Choroid plexus epithelial cell (primary cell): ENCODE measurements around the gene KRTAP9-2.
"Not testable (repeated sequence)": the region's sequence is repeated elsewhere in the genome, so short reads cannot be mapped to it uniquely, and the experiment has no call there.

Experiments
- DNase-seq: peaks from one replicate; pipeline ENCODE4 v3.0.0-alpha.2; 2010; ENCODE audit warnings: low read depth
- H3K4me3 ChIP-seq: 2 replicates; pipeline ENCODE4 v1.5.1; 2011; ENCODE audit warnings: low read depth, mild to moderate bottlenecking, control low read depth, low read length, moderate library complexity
- TF ChIP-seq, protein P1 (sequence below): conservative IDR thresholded peaks from 2 replicates; pipeline ENCODE4 v1.5.1; 2011; ENCODE audit warnings: low read depth, mild to moderate bottlenecking, control low read depth, inconsistent platforms, low read length, moderate library complexity

KRTAP9-2 gene

DNA sequence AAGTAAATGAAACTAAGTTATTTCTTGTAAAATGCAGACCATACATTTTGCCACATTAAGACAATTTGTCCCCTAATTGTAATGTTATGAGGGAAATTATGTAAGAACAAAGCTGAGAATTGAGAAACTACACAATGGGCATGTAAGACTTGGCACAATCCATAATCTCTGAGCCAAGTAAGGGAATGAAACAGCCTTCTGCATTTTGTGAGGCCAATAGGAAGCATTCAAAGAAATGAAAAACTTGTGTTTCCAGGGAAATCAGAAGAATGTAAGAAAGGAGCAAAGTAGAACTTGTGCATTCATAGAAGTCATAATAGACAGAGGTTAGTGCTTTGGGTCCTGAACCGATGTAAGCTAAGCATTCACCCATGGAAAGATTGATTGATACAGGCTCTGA, 24.8 kb downstream of the KRTAP9-2 start:
- TF ChIP-seq, protein P1, sequence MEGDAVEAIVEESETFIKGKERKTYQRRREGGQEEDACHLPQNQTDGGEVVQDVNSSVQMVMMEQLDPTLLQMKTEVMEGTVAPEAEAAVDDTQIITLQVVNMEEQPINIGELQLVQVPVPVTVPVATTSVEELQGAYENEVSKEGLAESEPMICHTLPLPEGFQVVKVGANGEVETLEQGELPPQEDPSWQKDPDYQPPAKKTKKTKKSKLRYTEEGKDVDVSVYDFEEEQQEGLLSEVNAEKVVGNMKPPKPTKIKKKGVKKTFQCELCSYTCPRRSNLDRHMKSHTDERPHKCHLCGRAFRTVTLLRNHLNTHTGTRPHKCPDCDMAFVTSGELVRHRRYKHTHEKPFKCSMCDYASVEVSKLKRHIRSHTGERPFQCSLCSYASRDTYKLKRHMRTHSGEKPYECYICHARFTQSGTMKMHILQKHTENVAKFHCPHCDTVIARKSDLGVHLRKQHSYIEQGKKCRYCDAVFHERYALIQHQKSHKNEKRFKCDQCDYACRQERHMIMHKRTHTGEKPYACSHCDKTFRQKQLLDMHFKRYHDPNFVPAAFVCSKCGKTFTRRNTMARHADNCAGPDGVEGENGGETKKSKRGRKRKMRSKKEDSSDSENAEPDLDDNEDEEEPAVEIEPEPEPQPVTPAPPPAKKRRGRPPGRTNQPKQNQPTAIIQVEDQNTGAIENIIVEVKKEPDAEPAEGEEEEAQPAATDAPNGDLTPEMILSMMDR: no peak
- no peak for DNase-seq
- no peak overlapping the region for H3K4me3 ChIP-seq

DNA sequence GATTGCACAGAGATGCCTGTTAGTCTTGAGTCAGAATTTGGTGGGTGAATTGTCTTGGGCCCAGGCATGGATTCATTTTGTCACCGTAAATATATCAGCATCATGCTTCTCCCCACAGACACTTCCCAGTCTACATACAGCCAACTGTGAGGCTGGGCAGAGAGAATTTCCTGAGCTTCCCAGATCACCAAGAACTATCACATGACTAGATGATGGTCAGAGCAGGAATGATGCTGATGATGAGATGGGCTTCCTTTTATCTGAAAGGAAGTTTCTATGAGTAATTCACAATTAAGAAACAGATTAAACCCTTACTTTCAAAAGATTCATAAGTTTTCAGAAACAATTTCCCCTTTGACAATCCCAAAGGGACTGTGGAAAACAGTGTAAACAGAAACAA, 28.4 kb downstream of the KRTAP9-2 start:
- TF ChIP-seq, protein P1: no peak
- H3K4me3 ChIP-seq: no peak overlapping the region
- no peak for DNase-seq

DNA sequence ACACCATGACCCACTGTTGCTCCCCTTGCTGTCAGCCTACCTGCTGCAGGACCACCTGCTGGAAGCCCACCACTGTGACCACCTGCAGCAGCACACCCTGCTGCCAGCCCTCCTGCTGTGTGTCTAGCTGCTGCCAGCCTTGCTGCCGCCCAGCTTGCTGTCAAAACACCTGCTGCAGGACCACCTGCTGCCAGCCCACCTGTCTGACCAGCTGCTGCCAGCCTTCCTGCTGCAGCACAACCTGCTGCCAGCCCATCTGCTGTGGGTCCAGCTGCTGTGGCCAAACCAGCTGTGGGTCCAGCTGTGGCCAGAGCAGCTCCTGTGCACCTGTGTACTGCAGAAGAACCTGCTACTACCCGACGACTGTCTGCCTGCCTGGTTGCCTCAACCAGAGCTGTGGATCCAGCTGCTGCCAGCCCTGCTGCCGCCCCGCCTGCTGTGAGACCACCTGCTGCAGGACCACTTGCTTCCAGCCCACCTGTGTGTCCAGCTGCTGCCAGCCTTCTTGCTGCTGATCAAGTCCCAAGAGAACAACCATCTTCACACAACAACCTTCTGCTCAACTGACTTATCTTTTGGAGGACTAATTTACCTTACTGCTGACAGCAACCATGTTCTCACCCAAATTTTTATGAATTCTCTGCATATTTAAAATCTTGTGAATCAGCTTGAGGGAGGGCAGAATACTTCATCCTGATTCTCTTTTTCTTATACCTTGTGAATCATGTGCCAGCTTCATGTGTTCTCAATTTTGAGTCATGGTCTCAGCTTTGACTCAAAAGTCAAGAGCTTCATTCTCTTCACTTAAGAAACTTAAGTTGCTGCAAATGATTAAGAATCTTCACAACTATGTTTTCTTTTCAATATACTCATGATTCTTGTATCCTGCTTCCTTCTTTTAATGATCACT, 29.2 kb downstream of the KRTAP9-2 start, which contains the start of gene KRTAP9-9:
Gene KRTAP9-9 (plus strand): TSS at position 4 of the 910 bp plus-strand sequence.
- DNase-seq, H3K4me3 ChIP-seq: not testable (repeated sequence)

DNA sequence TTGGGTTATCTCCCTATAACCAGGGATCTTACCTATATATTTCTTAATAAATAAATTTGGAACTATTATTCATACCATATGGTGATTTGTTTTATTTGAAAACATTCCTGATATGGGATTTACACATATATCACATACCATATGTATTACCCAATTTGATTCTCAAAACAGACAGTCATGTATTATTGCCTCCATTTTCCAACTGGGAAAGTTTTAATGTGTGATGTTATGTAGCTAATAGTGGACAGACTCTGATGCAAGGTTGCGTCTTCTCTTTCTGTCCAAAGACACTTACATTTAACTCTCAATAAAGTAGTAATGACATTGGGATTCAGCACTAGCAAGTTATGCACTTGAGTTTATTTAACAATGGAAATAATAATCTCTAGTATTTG, 29.8 kb downstream of the KRTAP9-2 start:
- TF ChIP-seq, protein P1: no peak
- DNase-seq: no peak
- no peak overlapping the region for H3K4me3 ChIP-seq

DNA sequence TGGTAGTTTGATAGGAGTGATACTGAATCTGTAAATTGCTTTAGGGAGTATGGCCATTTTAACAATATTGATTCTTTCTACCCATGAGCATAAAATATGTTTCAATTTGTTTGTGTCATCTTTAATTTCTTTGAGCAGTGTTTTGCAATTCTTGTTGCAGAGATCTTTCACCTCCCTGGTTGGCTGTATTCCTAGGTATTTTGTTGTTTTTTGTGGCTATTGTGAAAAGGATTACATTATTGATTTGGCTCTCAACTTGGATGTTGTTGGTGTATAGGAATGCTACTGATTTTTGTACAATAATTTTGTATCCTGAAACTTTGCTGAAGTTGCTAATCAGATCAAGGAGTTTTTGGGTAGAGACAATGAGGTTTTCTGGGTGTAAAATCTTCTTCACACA, 32.0 kb downstream of the KRTAP9-2 start:
- no peak for DNase-seq
- TF ChIP-seq, protein P1: no peak
- no peak overlapping the region for H3K4me3 ChIP-seq

DNA sequence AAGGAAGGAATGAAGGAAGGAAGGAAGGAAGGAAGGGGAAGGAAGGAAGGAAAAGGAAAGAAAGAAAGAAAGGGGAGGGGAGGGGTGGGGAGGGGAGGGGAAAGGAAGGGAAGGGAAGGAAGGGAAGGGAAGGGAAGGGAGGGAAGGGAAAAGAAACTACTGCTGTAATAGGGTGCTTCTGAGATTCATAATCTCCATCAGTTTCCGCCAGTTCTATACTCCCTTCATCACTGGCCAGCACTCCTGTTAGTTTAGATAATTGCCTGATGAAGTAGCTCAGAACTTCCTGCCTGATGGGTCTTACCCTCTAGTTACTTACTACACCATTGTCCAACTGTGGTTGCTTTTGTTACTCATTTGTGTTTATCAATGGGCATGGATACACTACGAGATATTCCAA, 36.8 kb downstream of the KRTAP9-2 start:
- no peak for DNase-seq
- no peak overlapping the region for H3K4me3 ChIP-seq
- TF ChIP-seq, protein P1: no peak

DNA sequence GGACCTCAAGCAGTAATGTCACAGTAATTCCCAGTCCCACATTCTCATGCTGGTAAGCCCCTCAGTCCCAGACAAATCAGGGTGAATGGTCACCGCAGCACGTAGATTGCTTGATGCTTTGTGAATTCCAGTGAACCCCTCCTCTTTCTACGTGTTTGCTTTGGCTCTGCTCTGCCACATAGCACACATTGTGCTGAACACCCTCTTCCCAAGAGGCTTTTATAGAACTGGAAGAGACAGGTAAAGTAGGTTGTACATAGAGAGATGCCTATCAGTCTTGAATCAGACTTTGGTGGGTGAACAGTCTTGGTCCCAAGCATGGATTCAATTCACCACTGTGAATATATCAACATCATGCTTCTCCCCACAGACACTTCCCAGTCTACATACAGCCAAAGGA, 38.2 kb downstream of the KRTAP9-2 start:
- TF ChIP-seq, protein P1: no peak
- no peak overlapping the region for H3K4me3 ChIP-seq
- DNase-seq: no peak
